Measurements from ENCODE around the gene CCNI2.

Gene CCNI2

DNA sequence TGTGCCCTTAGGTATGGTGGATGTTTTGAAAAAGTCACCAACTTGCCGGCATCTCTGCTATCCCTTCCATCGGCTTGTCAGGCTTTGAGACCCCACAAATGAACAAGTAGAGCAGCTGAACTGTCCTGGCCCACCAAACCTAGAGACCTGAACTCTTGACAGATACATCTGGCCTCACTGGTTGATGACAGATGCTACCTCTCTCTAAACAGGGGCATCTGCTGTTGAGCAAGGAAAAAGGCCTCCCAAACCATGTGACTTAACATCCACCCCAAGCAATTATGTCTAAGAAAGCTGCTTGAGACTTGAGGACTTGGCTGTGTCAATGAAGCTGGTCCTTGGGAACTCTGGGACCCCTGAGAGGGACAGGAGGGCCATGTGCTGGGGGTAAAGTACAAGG, 2.3 kb downstream of the CCNI2 start:
- DNase-seq = no peak

DNA sequence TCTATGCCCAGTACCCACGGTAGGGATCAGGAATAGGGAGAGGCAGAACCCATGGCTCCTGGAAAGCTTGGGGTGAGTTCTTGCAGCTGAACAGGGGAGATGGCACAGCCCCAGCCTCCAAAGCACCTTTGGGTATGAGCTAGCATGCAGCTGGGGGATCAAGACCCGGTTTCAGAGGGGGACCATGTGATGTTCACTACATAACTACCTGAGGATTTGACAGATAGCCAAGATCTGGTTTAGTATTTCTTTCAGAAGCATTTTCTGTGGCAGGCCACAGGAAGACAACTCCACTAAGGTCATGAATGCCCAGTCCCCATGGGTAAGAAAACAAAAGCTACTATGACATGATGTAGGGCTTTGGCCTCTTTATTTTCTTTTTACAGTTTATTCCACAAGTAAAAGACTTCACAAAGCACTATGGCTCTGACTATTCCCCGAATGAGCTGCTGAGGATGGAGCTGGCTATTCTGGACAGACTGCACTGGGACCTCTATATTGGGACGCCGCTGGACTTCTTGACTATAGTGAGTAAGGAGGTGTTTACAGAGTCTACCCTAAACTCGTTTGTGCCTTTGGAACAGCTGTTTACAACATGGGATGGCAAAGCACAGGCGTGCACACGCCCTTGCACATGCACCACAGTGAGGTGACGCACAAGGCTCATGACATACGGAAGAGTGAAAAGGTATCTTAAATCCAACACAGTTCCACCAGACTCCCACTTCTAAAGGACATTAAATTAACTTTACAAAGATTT, 3.4 kb downstream of the CCNI2 start:
- DNase-seq = no peak

DNA sequence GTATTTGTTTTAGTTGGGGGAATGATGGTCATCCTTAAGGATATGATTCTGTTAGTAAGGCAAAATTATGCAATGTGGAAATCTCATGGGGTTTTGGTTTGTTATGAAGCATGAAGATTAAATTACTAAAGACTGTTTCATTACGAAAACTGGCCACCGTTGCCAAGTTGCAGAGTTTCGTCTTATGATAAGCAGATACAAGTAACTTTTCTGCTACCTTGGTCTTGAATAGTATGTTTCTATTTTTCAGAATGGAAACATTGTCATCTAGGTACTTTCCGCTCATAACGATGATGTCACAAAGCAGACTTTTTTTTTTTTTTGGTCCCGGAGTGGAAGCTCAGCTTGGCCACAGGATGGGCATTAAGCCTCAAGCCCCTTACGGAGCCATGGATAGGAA, 4.2 kb downstream of the CCNI2 start:
- no peak for DNase-seq

DNA sequence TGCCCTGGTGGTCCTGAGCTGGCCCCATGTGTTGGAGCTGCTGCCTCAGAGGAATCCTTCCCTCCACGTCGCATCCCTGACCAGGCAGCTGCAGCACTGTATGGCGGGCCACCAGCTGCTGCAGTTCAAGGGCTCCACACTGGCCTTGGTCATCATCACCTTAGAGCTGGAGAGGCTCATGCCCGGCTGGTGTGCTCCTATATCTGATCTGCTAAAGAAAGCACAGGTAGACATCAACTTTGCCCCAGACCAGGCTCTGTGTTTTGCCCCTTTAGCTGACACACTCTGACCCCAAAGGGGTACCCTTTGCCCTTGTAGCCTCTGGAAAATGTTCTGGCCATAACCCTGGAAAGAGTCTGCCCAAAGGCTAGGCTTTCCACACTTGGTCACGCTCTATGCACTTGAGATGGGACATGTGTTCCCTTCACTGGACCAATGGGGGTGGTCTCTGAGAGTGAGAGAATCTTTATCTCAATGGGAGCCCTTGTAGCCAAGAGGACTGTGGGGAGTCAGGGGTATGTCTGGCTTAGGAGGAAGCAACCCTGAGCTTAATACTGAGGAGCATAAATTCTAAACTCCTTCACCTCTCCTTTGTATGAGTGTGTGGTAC, 4.8 kb downstream of the CCNI2 start:
- no peak for DNase-seq

DNA sequence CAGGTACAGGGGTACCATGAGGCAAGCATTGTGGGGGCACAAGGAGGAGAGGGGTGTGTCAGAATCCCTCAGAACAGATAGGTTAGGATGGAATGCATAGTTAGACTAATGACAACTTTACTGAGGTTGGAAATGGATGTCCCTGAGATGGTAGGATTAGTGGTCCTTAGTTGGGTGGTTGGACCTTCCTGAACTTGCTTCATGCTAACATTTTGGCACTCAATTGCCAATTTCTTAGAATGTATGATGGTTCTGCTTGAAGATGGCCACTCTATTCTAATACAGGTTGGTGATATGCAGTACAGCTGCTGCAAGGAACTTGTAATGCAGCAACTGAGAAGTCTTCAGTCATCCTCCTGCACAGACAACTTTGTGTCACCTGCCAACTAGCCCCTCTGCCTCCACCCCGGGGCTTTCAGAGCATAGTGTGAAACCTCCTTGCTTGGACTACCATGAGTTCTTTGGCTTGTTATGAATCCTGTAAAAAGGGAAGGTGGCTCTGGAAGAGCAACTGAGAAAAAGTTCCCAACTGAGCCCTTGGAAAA, 5.4 kb downstream of the CCNI2 start:
- DNase-seq = no peak

DNA sequence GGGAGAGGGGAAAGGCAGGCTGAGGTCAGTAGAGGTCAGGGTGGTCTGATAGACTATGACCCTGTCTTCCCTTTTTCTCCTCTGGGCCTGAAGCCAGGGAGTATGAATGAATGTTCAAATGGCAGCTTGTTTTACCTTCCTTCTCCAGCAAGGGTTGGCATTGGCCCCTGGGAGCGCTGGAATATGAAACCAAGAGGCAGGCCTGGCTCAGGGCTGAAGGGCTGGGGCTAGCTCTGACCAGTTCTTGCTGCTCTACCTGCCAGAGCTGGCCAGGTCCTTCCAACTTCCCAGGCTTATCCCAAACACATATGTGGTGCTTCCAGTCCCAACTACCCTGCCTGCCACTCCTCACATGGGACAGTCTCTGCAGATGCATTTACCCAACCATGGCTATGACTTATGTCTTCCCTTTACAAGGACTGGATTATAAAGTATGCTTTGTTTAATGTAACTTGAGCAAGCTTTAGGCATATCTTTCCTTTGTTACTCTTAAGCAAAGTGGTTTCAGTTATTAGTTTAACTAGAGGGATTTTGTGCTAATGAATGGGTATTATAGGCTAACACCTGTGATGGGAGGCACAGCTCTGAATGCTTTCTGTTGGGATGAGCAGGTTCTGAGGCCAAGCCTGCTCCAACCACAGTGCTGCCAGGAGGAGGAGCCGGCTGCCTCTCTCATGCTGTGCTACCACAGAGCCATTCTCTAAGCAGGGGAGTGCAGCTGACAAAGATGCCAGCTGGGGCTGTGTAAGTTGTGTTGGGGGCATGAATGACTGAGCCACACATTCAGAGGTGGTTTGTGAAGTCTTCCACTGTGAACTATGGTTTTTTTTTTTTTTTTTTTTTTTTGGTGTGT, 6.1 kb downstream of the CCNI2 start:
- peak in 42 of 56 donors; percentile 36 to 86 (median 70) for DNase-seq

DNA sequence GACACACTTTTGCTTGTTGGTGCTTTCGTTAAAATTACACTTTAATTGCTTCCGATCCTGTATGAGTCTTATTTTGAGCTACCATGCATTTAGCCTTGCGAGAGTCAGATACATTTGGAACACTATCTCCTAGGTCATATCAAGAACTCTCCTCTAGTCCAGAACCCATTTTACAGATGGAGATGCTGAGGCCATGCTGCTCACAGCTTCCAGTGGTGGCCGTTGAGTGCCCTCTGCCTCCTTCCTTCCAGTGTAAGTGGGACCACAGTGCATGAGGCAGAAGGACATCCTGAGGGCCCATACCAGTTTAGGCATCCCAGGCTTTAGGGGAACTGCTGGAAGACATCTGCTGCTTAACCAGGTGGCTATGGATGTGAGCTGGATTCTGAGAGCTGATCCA, 6.9 kb downstream of the CCNI2 start:
- no peak for DNase-seq

DNA sequence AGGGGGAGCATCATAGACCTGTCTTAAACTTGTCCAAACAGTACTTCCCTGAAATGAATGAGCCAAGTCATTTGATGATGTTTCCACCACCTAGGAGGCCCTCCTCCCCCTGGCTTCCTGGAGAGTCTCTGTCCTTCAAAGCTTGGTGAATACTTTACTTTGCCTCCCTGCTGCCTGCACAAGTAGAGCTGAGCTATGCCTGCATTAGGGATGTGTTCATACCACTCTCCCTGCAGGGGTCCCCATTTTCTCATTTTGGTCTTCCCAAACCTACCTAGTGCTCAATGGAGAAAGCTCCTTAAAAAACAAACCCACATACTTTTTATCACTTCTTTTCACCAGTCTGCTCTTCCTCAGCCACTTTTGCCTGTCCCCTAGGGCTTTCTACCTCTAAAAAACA, 7.7 kb downstream of the CCNI2 start:
- peak in 11 of 56 donors; percentile 26 to 58 (median 35) for DNase-seq

DNA sequence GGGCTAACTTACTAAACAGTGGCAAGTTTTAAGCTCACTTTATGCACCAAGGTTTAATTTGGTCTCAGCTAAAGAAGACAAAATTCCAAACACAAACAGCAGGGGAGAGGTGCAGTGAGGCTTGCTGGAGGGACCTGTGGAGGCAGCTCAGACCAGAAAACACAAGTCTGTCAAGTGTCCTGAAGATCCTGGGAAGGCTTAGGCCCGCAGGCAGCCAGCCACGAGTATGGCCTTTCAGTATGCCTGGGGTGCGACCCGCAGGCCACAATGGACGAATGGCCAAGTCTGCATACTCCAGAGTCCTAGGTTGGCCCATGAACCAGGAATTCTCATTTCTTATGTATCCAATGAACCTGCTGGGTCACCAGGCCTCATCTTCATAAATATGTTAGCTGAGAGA, 9.3 kb downstream of the CCNI2 start:
- DNase-seq = no peak

DNA sequence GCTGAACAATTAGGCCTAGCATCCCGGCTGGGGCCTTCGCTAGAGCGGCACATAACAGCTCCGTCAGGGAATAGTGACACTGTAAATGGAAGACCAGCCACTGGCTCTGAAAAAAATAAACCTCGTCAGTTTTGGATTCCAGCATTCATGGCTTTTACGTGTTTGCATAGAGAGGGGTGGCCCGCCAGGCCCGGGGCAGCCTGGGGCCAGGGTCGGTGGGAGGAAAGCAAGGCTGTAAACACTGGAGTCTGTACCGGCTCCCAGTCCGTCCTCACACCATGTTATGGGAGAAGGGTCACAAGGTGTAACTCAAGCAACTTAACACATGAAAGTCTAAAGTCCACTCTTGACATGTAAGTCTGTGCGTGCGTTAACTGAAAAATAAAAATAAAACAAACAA, 11.2 kb downstream of the CCNI2 start:
- DNase-seq = no peak

DNA sequence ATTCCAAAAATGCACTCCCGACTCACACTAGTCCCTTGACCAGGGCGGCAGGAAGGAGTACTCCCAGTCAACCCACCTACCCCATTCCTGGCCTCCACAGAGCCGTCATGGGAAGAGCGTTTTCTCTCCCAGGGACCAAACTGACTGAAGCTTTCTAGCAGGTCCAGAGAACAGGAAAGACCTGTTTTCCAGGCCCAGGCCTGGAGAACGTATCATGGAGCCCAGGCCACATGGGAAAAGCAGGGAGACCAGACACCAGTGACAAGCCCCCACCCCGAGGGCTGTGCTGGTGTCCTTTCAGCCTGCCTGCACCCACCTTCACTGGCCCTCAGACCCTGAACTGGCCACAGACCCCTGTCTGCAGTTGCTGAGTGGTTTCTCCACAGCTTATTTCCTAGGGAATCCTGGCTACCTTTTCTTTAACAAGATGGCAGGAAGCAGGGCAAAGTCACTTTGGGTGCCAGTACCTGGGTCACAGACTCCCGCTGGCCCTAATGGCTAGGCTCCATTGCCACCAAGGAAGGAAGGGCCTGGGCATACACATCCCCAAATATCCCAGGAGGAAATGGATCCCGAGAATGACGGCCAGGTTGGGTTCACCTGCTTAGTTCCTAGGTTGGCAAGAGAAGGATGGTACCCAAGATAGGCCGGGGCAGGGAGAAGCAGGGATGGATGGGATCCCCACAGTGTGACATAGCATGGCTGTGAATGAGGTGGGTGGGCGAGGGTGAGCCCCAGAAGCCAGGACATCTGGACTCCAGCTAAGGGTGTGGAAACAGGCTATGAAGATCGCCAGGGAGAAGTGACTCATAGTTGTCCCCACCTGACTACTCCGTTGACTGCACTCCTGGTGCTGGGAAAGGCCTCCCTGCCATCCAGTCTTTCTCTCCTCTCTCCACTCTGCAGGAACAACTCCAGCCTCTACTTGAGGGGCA, 12.2 kb downstream of the CCNI2 start:
- DNase-seq = no peak

DNA sequence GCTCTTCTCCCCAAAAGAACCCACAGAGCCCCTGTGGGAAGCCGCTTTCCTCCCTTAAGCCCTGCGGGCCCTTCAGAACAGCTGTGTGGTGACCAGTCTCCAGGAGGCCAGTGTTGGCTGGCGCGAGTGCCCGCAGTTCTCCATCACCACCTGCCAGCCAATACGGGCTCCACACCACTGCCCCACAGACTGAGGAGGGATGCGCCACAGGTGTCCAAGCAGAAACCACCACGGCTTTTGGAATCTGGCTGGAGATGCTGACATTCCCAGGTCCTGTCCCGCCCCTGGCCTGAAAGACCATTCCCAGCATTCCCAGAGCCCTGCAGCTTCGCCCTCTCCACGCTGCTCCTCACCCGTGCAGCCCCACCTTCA, 12.8 kb downstream of the CCNI2 start:
- no peak for DNase-seq

DNA sequence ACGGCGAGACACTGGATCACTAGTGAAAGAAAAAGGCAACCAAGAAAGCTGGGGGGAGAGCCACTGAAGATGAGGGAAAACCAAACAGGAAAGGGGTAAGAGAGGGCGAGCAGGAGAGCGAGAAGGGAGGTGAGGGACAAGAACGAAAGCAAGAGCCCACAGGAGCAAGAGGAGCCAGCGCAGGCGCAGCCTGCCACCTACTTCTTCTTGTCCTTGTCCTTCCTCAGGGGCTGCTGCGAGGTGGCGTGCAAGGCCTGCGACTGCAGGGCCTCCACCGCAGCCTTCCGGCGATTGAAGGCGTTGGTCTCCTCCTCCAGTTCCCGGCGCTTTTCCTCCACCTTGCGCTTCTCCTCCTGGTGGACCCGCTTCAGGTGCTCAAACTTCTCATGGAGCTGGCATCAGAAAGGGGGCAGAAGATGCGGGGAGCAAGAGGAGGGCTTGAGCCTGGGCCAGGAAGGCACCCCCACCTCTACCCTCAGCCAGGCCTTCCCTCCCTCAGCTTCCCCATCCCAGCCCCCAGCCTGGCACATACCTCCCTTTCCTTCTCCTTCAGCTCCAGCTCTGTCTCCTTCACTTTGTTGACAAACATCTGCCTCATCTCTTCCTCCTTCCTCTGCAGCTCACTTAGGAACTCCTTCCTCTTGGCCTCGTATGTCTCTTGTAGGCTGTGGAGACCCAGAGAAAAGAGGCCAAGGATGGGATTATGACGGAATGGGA, 13.5 kb downstream of the CCNI2 start:
- no peak for DNase-seq

DNA sequence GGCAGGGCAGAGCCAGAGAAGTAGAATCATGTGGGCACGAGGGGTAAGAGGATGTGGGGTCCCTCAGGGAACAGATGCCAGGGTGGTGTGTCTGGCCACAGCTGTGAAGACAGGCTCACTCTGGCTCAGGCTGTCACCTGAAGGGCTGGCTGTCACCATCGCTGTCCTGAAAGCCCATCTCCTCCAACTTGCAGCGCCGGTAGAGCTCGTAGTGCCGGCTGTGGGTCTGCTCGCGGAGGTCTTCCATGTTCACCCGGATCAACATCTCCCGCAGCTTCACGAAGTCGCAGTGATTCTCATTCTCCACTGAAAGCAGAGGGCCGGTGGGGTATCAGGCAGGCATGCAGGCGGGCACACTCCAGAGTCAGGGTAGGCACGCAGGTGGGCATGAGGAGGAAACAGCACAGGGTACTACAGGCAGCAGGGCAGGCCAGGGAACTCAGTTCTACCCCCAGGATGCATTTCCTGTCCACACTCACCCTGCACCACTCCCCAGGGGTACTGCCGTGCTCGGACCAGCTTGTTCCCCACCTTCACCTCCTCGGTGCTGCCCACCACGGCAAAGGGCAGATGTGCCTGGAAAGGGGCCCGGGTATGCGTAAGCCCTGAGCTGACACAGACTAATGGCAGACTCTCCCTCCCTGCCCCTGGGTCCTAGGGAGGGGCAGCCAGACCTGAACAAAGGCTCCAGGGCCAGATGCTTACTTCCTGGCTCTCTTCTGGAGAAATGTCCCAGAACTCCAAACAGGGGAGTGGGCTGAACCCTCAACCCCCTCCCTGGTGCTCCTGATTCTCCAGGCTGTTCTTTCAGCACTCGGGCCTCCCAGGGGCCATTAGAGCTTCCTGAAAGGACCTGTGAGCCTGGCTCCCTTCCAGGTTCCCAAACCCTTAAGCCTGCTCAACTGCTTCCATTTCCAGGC, 14.4 kb downstream of the CCNI2 start:
- DNase-seq = no peak

DNA sequence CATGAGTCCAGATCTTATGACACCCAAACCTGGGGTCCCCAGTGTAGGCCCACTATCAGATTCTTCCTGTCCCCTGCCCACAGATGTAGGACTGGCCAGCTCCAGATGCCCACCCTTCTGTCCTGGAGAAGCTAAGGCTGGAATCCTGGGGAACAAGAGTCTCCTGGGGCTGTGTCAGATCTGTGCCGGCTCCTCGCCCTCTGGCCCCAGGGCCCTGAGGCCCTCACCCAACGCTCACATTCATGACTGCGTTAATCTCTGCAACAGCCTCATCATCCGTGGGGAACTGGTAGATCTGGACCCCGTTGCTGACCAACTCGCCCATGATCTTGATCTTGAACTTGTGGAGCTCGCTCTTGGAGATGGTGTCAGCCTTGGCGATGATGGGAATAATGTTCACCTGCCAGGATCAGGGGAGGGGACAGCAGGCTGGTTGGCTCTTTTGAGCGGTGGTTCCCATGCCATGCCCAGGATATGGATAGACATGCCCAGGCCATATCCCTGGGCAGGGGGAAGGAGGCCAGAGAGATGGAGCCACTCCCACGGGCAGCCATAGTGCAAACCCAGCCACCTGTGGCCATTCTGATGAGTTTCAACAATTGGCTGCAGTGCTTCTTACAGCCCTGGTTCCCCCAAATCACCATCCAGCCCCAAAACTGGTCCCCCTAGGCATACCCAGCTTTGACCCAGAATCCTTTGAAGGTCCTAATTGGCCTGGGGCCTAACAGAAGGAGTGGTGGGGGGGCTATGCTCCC, 15.2 kb downstream of the CCNI2 start:
- no peak for DNase-seq

DNA sequence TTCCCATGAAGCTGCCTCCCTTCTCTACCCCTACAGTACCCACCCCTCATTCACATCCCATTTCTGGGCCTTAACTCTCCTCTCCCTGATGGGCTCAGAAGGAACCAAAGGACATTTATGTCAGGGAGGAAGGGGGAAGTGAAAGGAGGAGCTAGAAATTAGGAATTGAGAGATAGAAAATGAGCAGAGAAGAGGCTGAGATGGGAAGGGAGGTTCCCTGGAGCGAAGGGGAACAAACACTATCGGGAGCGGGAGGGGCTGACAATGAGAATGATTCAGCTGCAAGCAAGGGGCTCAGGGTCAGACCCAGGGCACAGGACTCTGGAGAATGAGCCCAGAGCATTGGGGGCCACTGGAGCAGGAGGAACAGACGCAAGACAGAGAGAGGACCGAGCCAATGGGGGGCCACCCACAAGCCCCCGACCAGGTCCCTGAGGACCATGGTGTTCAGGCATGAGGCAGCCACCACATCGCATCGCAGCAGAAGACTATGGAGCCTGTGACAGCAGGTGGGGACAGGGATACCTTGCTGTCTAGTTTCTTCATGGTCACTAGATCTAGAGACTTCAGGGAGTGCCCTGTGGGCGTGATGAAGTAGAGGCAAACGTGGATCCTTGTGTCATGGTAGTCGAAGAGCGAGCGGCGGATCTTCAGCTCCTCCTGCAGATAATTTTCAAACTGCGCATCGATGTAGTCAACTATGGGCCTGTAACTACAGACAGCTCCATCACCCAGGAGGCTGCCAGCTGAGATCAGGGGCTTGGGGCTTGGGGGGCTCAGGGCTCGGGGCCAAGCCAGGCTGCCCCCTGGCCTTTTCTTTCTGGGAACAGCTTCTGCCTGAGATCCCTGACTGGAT, 16.2 kb downstream of the CCNI2 start:
- no peak for DNase-seq

DNA sequence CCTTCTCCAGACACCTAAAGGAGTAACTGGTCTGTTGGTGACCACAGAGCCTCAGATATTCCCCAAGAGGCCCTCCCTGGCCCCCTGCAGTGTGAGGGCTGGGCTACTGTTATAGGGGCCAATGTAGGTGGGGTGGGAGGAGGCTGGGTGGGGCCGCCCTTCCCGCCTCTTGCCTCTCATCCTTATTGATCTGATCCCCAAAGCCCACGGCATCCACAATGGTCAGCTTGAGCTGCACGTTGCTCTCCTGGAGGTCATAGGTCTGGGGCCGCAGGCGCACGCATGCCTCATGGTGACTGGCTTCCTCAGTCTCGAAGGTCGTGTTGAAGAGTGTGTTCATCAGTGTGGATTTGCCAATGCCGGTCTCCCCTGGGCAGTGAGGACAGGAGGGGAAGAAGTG, 16.8 kb downstream of the CCNI2 start:
- DNase-seq = no peak

Data from nucleus accumbens (tissue), 56 donors.